ENCODE measurements around the gene ATP11A. TPM values are rescaled to one million over a fixed set of nuclear protein-coding genes. Genes with fewer than 3 reads are reported as not detected.

The ATP11A gene
- total and polyA plus RNA-seq, 9 donors = 6.6 to 72.7 (median 34.9) TPM

DNA sequence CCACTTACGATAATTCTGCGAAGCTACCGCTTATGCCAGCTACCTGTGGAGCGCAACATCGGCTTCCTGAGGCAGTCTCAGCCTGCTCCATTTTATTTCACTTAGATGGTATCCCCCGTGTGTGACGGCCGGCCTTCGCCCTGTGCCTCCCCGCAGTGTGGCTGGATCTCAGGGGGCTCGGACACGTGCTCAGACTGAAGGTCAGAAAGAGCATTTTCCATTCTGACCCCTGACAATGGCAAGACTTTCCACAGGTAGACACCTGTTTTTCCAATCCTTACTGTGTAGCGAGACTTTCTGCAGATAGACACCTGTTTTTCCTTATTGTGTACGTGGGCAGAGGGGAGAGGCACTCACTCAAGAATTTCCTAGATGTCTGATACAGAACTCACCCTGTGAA is 52.7 kb downstream of the ATP11A start:
- no peaks in the 10 kb centered on the region for H3K36me3 ChIP-seq
- no peak for DNase-seq
- no peaks in the 10 kb centered on the region for H3K27me3 ChIP-seq
- H3K4me3 ChIP-seq = no peak overlapping the region
- intact Hi-C loops (cut with DNase I) = no loop called here
- no peak overlapping the region for H3K27ac ChIP-seq
- 94 to 97% (median 96%) methylated on average over 14 of the region's 14 CpGs for WGBS, 3 donors
- peaks cover 4% of the 10 kb centered on the region for H3K4me1 ChIP-seq (ENCODE audit: insufficient read depth)
- TF ChIP-seq EP300 (IDR thresholded peaks at IDR 0.05) (no peak), POLR2A (IDR thresholded peaks at IDR 0.05) (no peak)
- TF ChIP-seq, protein P1, sequence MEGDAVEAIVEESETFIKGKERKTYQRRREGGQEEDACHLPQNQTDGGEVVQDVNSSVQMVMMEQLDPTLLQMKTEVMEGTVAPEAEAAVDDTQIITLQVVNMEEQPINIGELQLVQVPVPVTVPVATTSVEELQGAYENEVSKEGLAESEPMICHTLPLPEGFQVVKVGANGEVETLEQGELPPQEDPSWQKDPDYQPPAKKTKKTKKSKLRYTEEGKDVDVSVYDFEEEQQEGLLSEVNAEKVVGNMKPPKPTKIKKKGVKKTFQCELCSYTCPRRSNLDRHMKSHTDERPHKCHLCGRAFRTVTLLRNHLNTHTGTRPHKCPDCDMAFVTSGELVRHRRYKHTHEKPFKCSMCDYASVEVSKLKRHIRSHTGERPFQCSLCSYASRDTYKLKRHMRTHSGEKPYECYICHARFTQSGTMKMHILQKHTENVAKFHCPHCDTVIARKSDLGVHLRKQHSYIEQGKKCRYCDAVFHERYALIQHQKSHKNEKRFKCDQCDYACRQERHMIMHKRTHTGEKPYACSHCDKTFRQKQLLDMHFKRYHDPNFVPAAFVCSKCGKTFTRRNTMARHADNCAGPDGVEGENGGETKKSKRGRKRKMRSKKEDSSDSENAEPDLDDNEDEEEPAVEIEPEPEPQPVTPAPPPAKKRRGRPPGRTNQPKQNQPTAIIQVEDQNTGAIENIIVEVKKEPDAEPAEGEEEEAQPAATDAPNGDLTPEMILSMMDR (IDR thresholded peaks at IDR 0.05) = no peak
- H3K9me3 ChIP-seq = no peaks in the 10 kb centered on the region

DNA sequence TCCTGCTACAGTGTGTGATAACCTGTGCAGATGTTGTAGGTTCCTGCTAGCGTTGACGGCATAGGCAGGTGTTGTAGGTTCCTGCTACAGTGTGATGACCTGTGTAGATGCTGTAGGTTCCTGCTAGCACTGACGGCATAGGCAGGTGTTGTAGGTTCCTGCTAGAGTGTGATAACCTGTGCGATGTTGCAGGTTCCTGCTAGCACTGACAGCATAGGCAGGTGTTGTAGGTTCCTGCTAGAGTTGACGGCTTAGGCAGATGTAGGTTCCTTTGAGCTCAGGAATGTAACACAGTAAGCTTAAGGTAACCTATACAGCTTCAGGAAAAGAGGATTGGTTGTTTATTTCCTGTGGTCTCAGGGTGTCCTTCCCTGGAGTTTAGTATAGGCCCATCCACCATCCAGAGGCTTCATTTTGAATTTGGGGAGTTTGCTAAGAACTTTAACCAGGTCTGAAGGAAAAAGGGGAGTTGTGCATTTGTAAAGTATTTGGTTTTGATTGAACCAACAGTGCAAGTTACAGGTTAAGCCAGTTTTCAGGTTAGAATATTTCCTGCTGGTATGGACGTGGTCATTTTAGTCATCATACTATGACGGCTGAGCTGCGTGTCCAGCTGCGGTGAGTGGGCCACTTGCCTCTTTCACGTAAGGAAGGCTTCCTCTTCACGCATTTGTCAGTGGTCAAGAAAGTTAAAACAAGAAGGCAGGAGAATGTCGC is 53.8 kb downstream of the ATP11A start:
- Histone ChIP-seq H3K27me3 (no peaks in the 10 kb centered on the region), H3K9me3 (no peaks in the 10 kb centered on the region), H3K4me3 (no peak overlapping the region), H3K4me1 (ENCODE audit: insufficient read depth) (peaks cover 4% of the 10 kb centered on the region), H3K36me3 (no peaks in the 10 kb centered on the region), H3K27ac (no peak overlapping the region)
- DNase-seq = no peak
- 94 to 96% (median 95%) methylated on average over 12 of the region's 12 CpGs for WGBS, 3 donors
- intact Hi-C loops (cut with DNase I) = no loop called here
- no peak for TF ChIP-seq EP300 (IDR thresholded peaks at IDR 0.05)
- TF ChIP-seq POLR2A (IDR thresholded peaks at IDR 0.05) = no peak
- TF ChIP-seq, protein P1 (IDR thresholded peaks at IDR 0.05) = no peak

DNA sequence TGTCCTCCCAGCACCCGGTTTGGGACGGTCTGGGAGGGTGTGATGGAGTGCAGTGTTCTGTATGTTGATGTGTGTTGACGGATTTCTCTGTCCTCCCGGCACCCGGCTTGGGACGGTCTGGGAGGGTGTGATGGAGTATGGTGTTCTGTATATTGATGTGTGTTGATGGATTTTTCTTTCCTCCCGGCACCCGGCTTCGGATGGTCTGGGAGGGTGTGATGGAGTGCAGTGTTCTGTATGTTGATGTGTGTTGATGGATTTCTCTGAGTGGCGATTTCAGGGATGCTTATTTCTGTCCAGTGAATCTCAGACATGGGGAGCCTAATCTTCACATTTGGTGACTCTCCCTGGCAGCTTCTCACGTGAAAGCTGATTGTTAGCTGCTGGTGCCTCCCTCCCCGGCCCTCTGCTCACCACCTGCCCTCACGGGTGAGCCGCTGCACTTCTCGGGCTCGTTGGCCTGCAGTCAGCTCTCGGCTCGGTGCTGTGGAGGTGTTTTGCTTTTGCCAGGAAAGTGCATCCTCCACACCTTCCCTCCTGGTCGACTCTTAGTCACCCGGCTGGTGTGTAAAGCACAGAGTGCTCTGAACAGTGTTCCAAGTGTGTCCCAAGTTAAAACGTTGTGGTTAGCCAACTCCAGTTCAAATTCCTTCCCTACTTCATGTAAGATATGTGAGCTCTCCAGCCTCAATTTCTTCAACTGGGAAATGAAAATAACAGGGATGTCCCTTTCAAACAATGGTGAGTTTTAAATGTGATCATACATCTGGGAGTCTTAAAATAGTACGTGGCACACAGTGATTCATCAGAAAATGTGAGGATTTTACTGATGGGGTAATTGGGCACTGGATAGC is 54.6 kb downstream of the ATP11A start:
- WGBS, 3 donors = 53 to 57% (median 57%) methylated on average over 22 of the region's 22 CpGs
- intact Hi-C loops (cut with DNase I) = no loop called here
- no peaks in the 10 kb centered on the region for H3K36me3 ChIP-seq
- TF ChIP-seq POLR2A (IDR thresholded peaks at IDR 0.05) = no peak
- TF ChIP-seq, protein P1 (IDR thresholded peaks at IDR 0.05) = no peak
- TF ChIP-seq EP300 (IDR thresholded peaks at IDR 0.05) = no peak
- H3K4me3 ChIP-seq = no peak overlapping the region
- no peak overlapping the region for H3K27ac ChIP-seq
- H3K27me3 ChIP-seq = no peaks in the 10 kb centered on the region
- no peaks in the 10 kb centered on the region for H3K9me3 ChIP-seq
- H3K4me1 ChIP-seq (ENCODE audit: insufficient read depth) = peaks cover 4% of the 10 kb centered on the region
- DNase-seq = no peak

DNA sequence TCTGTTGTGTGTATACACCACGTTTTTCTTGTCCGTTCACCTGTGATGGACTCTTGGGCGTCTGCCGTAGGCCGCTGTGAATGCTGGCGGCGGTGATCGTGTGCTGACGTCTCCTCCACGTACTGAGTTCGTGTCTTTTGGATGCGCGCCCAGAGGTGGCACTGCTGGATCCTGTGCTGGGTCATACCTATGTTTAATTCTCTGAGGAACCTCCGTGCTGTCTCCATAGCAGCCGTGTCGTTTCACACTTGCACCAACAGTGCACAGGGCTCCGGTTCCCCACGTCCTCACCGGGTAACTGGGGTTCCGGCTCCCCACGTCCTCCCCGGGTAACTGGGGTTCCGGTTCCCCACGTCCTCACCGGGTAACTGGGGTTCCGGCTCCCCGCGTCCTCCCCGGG is 56.2 kb downstream of the ATP11A start:
- Histone ChIP-seq H3K27me3 (no peaks in the 10 kb centered on the region), H3K36me3 (no peaks in the 10 kb centered on the region), H3K9me3 (no peaks in the 10 kb centered on the region), H3K4me3 (no peak overlapping the region), H3K4me1 (ENCODE audit: insufficient read depth) (peaks cover 4% of the 10 kb centered on the region), H3K27ac (no peak overlapping the region)
- TF ChIP-seq EP300 (IDR thresholded peaks at IDR 0.05) (no peak), POLR2A (IDR thresholded peaks at IDR 0.05) (no peak)
- TF ChIP-seq, protein P1 (IDR thresholded peaks at IDR 0.05) = no peak
- 94 to 95% (median 95%) methylated on average over 29 of the region's 29 CpGs for WGBS, 3 donors
- no peak for DNase-seq
- intact Hi-C loops (cut with DNase I) = no loop called here
